CD8-positive, alpha-beta memory T cell (primary cell): ENCODE measurements around the gene HOMER3. TPM values are rescaled to one million over a fixed set of nuclear protein-coding genes. Genes with fewer than 3 reads are reported as not detected.

ENCODE experiments used
- CTCF ChIA-PET: fragments of 350-600 bp; sonication (Branson Sonifier 250); formaldehyde crosslinking; loops from one replicate; lab custom pipeline; 2021; ENCODE audit warnings: antibody characterized with exemption; lab: Charles Lee
- POLR2A ChIA-PET: fragments of 350-600 bp; sonication (Branson Sonifier 250); formaldehyde crosslinking; loops from one replicate; lab custom pipeline; 2021; ENCODE audit warnings: antibody characterized with exemption; lab: Charles Lee
- DNase-seq, 5 donors: peaks; one replicate each; pipeline versions ENCODE4 v3.0.0 to v3.0.0-alpha.2; 2020 to 2022; ENCODE audit warnings: mixed read lengths in 1 of 5
- H3K27ac ChIP-seq: one replicate; pipeline ENCODE4 v1.7.0; 2013; ENCODE audit warnings: low read depth, mild to moderate bottlenecking, low read length, moderate library complexity
- H3K27me3 ChIP-seq: 2 replicates; pipeline ENCODE4 v1.7.0; 2013; ENCODE audit warnings: low read length, mild to moderate bottlenecking; ENCODE audit not compliant: insufficient read depth, poor library complexity, severe bottlenecking
- H3K36me3 ChIP-seq: 2 replicates; pipeline ENCODE4 v1.7.0; 2013; ENCODE audit warnings: mild to moderate bottlenecking, low read length, moderate library complexity; ENCODE audit not compliant: insufficient read depth
- H3K4me1 ChIP-seq: 2 replicates; pipeline ENCODE4 v1.7.0; 2013; ENCODE audit warnings: mild to moderate bottlenecking, low read length, moderate library complexity; ENCODE audit not compliant: insufficient read depth
- H3K4me3 ChIP-seq: 2 replicates; pipeline ENCODE4 v1.7.0; 2013; ENCODE audit warnings: mild to moderate bottlenecking, low read length
- H3K9me3 ChIP-seq: 2 replicates; pipeline ENCODE4 v1.7.0; 2013; ENCODE audit warnings: mild to moderate bottlenecking, low read length
- H3K27ac Mint-ChIP-seq, 8 donors: one replicate each; pipeline ENCODE4 v1.8.0; 2020 to 2021; ENCODE audit warnings: mixed read lengths in 8 of 8, mild to moderate bottlenecking in 6 of 8, inconsistent platforms in 3 of 8, moderate library complexity in 3 of 8
- H3K27me3 Mint-ChIP-seq, 2 donors: one replicate each; pipeline ENCODE4 v1.8.0; 2020 to 2021; ENCODE audit warnings: mixed read lengths in 2 of 2, mild to moderate bottlenecking in 1 of 2, moderate library complexity in 1 of 2
- H3K36me3 Mint-ChIP-seq, 3 donors: one replicate each; pipeline ENCODE4 v1.8.0; 2020 to 2021; ENCODE audit warnings: mixed read lengths in 3 of 3, inconsistent platforms in 1 of 3, mild to moderate bottlenecking in 1 of 3
- H3K4me1 Mint-ChIP-seq, 3 donors: one replicate each; pipeline ENCODE4 v1.8.0; 2020 to 2021; ENCODE audit warnings: mixed read lengths in 3 of 3, inconsistent platforms in 1 of 3, mild to moderate bottlenecking in 1 of 3
- H3K4me3 Mint-ChIP-seq, 7 donors: one replicate each; pipeline ENCODE4 v1.8.0; 2020 to 2021; ENCODE audit warnings: mixed read lengths in 7 of 7, mild to moderate bottlenecking in 6 of 7, moderate library complexity in 4 of 7, inconsistent platforms in 2 of 7
- H3K9me3 Mint-ChIP-seq, 5 donors: one replicate each; pipeline ENCODE4 v1.8.0; 2020 to 2022; ENCODE audit warnings: mixed read lengths in 5 of 5, mild to moderate bottlenecking in 3 of 5, moderate library complexity in 2 of 5, inconsistent platforms in 1 of 5
- polyA plus RNA-seq: library from polyadenylated mRNA; unstranded; fragments of 300-500 nt; fragmentation: Illumina TruSeq; gene quantifications from one replicate; pipeline ENCODE4 v1.2.3, GENCODE V29; 2021
- total RNA-seq, 2 experiments: library from RNA; stranded (reverse); gene quantifications; one replicate each; pipeline ENCODE4 v1.2.3, GENCODE V29; 2021

Gene HOMER3
- total and polyA plus RNA-seq, 3 experiments from 2014 or later = 0.58 to 1.3 (median 1.2) TPM

DNA sequence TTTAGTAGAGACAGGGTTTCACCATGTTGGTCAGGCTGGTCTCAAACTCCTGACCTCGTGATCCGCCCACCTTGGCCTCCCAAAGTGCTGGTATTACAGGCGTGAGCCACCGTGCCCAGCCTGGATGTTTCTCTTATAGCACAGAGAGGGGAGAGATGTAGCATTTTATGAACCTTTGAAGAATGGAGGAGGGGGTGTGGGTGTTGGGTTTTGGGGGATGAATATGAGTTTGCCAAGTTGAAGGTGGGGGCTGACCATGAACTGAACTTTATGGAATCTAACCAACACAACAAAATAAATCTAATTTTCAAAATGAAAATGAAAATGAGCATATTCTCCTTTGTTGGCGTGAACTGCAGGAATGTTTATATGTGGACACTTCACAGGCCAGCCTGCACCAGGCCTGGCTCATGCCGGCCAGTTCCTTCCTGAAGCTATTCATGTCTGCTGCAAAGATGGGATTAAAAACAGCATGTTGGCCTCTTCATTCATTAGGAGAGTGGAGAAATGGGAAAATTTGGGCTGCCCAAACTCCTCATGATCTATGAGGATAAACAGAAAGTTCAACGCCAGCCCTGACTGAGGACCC is 39.5 kb upstream of the HOMER3 start:
- H3K9me3 Mint-ChIP-seq = no peaks in the 10 kb centered on the region
- ChIA-PET CTCF (no interaction called here), POLR2A (interaction anchor here (0.6 kb wide), 1 partner anchor 28 kb away, joined by 6 read pairs; no protein-coding TSS in a partner anchor)
- peak overlapping the region in 1 of 8 donors; percentile 15 for H3K27ac Mint-ChIP-seq
- peaks cover 12 to 22% of the 10 kb centered on the region in 2 donors for H3K27me3 Mint-ChIP-seq
- H3K36me3 Mint-ChIP-seq = no peaks in the 10 kb centered on the region
- H3K4me1 Mint-ChIP-seq = no peaks in the 10 kb centered on the region
- H3K9me3 ChIP-seq = no peaks in the 10 kb centered on the region
- H3K4me3 Mint-ChIP-seq = no peak overlapping the region
- H3K4me1 ChIP-seq = no peaks in the 10 kb centered on the region
- H3K4me3 ChIP-seq = no peak overlapping the region
- peaks cover 5% of the 10 kb centered on the region for H3K27me3 ChIP-seq
- no peaks in the 10 kb centered on the region for H3K36me3 ChIP-seq
- DNase-seq = no peak
- no peak overlapping the region for H3K27ac ChIP-seq

DNA sequence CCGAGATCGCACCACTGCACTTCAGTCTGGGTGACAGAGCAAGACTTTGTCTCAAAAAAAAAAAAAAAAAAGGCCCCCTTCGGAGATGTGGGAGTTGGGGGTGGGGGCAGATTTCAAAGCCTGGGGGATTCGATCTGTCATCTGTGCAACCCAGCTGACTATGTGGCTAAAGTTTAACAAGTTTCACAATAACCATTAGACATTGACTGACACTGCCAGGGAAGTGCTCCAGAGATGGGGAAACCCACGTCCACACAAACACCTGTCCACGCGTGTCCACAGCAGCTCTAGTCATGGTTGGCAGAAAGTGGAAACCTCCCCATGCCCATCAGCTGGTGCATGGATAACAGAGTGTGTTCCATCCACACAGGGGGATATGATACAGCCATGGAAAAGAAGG is 37.6 kb upstream of the HOMER3 start:
- H3K4me1 ChIP-seq = no peaks in the 10 kb centered on the region
- H3K27ac ChIP-seq = no peak overlapping the region
- H3K36me3 ChIP-seq = no peaks in the 10 kb centered on the region
- no peak overlapping the region for H3K27ac Mint-ChIP-seq
- H3K4me3 ChIP-seq = no peak overlapping the region
- H3K9me3 ChIP-seq = no peaks in the 10 kb centered on the region
- peaks cover 8 to 22% of the 10 kb centered on the region in 2 donors for H3K27me3 Mint-ChIP-seq
- CTCF ChIA-PET = no interaction called here
- H3K36me3 Mint-ChIP-seq = no peaks in the 10 kb centered on the region
- POLR2A ChIA-PET = no interaction called here
- H3K4me3 Mint-ChIP-seq = no peak overlapping the region
- DNase-seq = no peak
- no peaks in the 10 kb centered on the region for H3K27me3 ChIP-seq
- H3K9me3 Mint-ChIP-seq = no peaks in the 10 kb centered on the region
- no peaks in the 10 kb centered on the region for H3K4me1 Mint-ChIP-seq

DNA sequence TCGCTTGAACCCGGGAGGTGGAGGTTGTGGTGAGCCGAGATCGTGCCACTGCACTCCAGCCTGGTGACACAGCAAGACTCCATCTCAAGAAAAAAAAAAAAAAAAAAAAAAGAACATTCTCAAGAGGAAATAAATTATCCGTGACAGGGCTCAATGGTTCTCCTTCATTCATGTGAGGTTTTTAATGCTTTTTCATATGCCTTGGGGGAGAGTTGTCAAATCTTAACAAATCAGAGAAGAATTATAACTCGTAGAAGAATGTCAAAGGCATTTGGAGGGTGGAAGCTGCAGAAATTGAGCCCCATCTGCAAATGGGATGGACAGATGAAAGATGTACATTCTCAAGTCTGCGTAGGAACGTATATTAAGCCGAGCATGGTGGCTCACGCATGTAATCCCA is 34.9 kb upstream of the HOMER3 start:
- Mint-ChIP-seq H3K9me3 (no peaks in the 10 kb centered on the region), H3K27me3 (peaks cover 6 to 24% of the 10 kb centered on the region in 2 donors), H3K27ac (no peak overlapping the region), H3K4me3 (no peak overlapping the region), H3K4me1 (no peaks in the 10 kb centered on the region), H3K36me3 (no peaks in the 10 kb centered on the region)
- Histone ChIP-seq H3K27ac (no peak overlapping the region), H3K4me3 (no peak overlapping the region), H3K36me3 (no peaks in the 10 kb centered on the region), H3K9me3 (no peaks in the 10 kb centered on the region), H3K4me1 (no peaks in the 10 kb centered on the region), H3K27me3 (no peaks in the 10 kb centered on the region)
- POLR2A ChIA-PET = no interaction called here
- CTCF ChIA-PET = no interaction called here
- no peak for DNase-seq

GRCh38 chr19:18975011-18975410 is 34.0 kb upstream of the HOMER3 start:
- ChIA-PET POLR2A (no interaction called here), CTCF (no interaction called here)
- no peaks in the 10 kb centered on the region for H3K36me3 ChIP-seq

GRCh38 chr19:18972851-18973250 is 31.8 kb upstream of the HOMER3 start:
- Histone ChIP-seq H3K4me3 (no peak overlapping the region), H3K9me3 (no peaks in the 10 kb centered on the region), H3K27ac (no peak overlapping the region), H3K4me1 (no peaks in the 10 kb centered on the region), H3K36me3 (no peaks in the 10 kb centered on the region), H3K27me3 (no peaks in the 10 kb centered on the region)
- peaks cover 14 to 23% of the 10 kb centered on the region in 2 donors for H3K27me3 Mint-ChIP-seq
- peaks cover 0 to 3% (median 0%) of the 10 kb centered on the region in 5 donors for H3K9me3 Mint-ChIP-seq
- ChIA-PET CTCF (no interaction called here), POLR2A (no interaction called here)
- H3K4me1 Mint-ChIP-seq = no peaks in the 10 kb centered on the region
- H3K4me3 Mint-ChIP-seq = no peak overlapping the region
- H3K27ac Mint-ChIP-seq = no peak overlapping the region
- no peaks in the 10 kb centered on the region for H3K36me3 Mint-ChIP-seq
- no peak for DNase-seq

More at GRCh38 chr19:18975011-18975410, 34.0 kb upstream of the HOMER3 start:
- Mint-ChIP-seq H3K27me3 (peaks cover 9 to 28% of the 10 kb centered on the region in 2 donors), H3K27ac (no peak overlapping the region), H3K9me3 (no peaks in the 10 kb centered on the region), H3K36me3 (no peaks in the 10 kb centered on the region), H3K4me1 (no peaks in the 10 kb centered on the region), H3K4me3 (no peak overlapping the region)
- Histone ChIP-seq H3K27ac (no peak overlapping the region), H3K9me3 (no peaks in the 10 kb centered on the region), H3K4me3 (no peak overlapping the region), H3K27me3 (no peaks in the 10 kb centered on the region), H3K4me1 (no peaks in the 10 kb centered on the region)
- no peak for DNase-seq

- Mint-ChIP-seq H3K4me3 (no peak overlapping the region), H3K4me1 (no peaks in the 10 kb centered on the region), H3K27ac (no peak overlapping the region), H3K9me3 (peaks cover 0 to 3% (median 0%) of the 10 kb centered on the region in 5 donors), H3K27me3 (peaks cover 14 to 27% of the 10 kb centered on the region in 2 donors), H3K36me3 (no peaks in the 10 kb centered on the region)
- H3K36me3 ChIP-seq = no peaks in the 10 kb centered on the region
- no peaks in the 10 kb centered on the region for H3K9me3 ChIP-seq
- CTCF ChIA-PET = no interaction called here
- POLR2A ChIA-PET = no interaction called here
- H3K4me1 ChIP-seq = no peaks in the 10 kb centered on the region
- H3K4me3 ChIP-seq = no peak overlapping the region
- H3K27ac ChIP-seq = no peak overlapping the region
- H3K27me3 ChIP-seq = no peaks in the 10 kb centered on the region
- no peak for DNase-seq
Measured at GRCh38 chr19:18972301-18972811, 31.3 kb upstream of the HOMER3 start.

DNA sequence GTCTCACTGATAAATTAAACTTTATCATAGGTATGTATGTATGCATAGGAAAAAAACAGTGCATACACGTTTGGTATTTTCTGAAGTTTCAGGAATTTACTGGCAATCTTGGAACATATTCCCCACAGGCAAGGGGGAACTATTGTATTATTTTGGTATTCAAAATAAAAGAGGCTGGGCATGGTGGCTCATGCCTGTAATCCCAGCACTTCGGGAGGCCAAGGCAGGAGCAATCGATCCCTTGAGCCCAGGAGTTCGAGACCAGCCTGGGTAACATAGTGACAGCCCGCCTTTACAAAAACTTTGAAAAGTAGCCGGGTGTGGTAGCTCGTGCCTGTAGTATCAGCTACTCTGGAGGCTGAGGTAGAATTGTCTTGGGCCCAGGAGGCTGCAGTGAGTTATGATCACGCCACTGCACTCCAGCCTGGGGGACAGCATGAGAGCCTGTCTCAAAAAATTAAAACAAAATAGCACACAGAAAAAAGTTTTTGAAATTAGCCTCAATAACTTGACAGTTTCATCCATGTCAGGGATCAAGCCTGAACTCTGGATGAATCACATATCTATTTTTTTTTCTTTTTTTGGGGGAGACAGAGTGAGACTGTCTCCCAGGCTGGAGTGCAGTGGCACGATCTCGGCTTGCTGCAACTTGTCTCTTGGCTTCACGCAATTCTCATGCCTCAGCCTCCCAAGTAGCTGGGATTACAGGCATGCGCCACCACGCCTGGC is 29.1 kb upstream of the HOMER3 start:
- ChIA-PET POLR2A (no interaction called here), CTCF (no interaction called here)

DNA sequence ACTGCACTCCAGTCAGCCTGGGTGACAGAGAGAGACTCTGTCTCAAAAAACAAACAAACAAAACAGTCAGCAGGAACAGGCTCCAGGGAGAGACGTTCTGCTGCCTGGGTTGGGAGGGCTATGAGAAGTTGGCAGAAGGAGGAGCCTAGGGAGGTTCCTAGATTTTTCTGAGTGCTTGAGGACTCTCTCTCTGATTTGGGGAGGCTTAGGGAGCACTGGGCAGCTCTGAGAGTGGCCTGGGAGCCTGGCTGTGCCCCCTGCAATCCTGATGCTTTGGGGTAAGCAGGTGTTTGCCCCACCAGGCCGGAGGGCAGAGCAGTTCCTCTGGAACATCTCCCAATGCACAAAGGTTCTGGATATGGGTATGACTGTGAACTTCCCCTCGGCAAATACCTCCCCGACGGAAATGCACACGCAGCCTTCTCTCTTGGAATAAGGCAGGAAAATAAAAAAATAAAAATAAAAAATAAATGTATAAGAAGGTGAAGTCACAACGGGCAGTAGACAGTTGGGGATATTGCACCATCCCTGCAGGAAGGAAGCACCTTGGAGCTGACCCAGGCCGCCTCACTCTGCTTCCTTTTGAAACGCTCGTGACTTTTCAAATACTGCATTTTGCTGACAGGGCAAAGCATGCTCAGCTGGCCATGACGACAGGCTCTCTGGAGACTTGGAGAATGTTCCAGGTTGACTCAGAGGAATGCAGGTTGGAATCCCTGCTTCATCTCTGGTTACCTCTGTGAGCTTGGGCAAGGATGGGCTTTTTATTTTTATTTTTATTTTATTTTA is 26.5 kb upstream of the HOMER3 start:
- no peak overlapping the region for H3K27ac ChIP-seq

More for the DNA sequence above, 29.1 kb upstream of the HOMER3 start:
- Histone ChIP-seq H3K4me3 (no peak overlapping the region), H3K27ac (no peak overlapping the region), H3K4me1 (no peaks in the 10 kb centered on the region), H3K36me3 (no peaks in the 10 kb centered on the region), H3K9me3 (no peaks in the 10 kb centered on the region), H3K27me3 (no peaks in the 10 kb centered on the region)
- Mint-ChIP-seq H3K4me3 (no peak overlapping the region), H3K4me1 (no peaks in the 10 kb centered on the region), H3K9me3 (peaks cover 0 to 3% (median 0%) of the 10 kb centered on the region in 5 donors), H3K36me3 (no peaks in the 10 kb centered on the region), H3K27ac (no peak overlapping the region), H3K27me3 (peaks cover 17 to 29% of the 10 kb centered on the region in 2 donors)
- DNase-seq = no peak

More for the DNA sequence above, 26.5 kb upstream of the HOMER3 start:
- DNase-seq = no peak
- ChIA-PET POLR2A (no interaction called here), CTCF (no interaction called here)
- no peaks in the 10 kb centered on the region for H3K27me3 ChIP-seq
- Mint-ChIP-seq H3K36me3 (no peaks in the 10 kb centered on the region), H3K27ac (no peak overlapping the region), H3K4me3 (no peak overlapping the region), H3K9me3 (peaks cover 0 to 3% (median 0%) of the 10 kb centered on the region in 5 donors), H3K4me1 (no peaks in the 10 kb centered on the region), H3K27me3 (peaks cover 18 to 26% of the 10 kb centered on the region in 2 donors)
- no peaks in the 10 kb centered on the region for H3K4me1 ChIP-seq
- no peaks in the 10 kb centered on the region for H3K9me3 ChIP-seq
- no peak overlapping the region for H3K4me3 ChIP-seq
- no peaks in the 10 kb centered on the region for H3K36me3 ChIP-seq
